DMS153 treated with DMSO at 0.1 percent for 48 hours (cell line): Measurements from ENCODE around the gene AACS.
A peak's percentile ranks its signal among the peaks of the same experiment; 100 is the strongest.
"Not testable (repeated sequence)": the region's sequence is repeated elsewhere in the genome, so short reads cannot be mapped to it uniquely, and the experiment has no call there.

Experiments used
- DNase-seq: peaks from one replicate; lab custom pipeline; 2025; ENCODE audit not compliant: unreplicated experiment; lab: John Stamatoyannopoulos, UW

Gene AACS

DNA sequence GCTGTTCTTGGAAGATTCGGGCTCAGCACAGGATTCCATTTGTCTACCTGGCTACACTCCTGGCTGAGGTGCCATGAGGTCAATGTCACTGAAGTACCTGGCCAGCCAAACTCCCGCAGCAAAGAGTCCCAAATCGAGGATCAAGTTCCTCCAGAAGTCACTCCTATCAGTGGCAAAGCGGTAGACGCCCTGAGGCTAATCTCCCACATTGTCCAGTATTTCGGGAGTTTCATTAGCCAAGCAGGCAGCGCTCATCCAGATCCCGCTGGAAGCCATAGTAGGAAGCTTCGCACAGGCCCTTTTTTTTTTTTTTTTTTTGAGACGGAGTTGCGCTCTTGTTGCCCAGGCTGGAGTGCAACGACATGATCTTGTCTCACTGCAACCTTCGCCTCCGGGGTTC is 8.9 kb upstream of the AACS start:
- DNase-seq: no peak

DNA sequence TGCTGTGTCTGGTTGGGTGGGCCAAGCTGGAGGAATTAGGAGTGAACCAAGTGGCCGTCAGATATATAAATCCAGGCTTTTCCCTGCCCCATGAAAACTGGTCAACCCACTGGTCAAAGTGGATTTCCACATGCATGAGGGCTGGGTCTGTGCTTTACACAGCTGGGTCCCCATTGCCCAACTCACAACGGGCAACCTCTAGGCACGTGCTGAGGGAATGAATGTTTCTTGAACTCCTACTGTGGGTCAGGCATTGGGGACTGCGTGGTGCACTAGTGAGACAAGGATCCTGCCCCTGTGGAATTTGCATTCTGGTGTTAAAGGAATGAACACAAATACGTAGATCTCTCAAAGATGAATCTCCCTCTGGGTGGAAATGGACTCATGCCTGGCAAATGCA is 7.5 kb upstream of the AACS start:
- no peak for DNase-seq

DNA sequence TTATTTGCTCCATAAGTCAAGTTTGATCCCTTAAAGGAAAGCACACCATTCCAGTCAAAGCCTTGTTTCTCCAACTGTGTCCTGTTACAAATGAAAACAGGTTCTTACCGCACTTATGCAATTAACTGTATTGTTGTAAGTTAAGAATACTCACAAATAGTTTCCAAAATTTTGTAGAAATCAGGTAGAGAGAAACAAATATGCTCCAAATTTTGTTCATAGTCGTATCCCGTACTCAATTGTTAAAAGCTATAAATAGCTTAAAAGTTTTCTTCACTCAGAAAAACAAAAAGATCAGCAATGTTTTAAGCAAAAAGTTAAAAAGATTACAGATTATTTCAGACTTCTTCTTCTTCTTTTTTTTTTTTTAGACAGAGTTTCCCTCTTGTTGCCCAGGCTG is 4.0 kb upstream of the AACS start:
- no peak for DNase-seq

DNA sequence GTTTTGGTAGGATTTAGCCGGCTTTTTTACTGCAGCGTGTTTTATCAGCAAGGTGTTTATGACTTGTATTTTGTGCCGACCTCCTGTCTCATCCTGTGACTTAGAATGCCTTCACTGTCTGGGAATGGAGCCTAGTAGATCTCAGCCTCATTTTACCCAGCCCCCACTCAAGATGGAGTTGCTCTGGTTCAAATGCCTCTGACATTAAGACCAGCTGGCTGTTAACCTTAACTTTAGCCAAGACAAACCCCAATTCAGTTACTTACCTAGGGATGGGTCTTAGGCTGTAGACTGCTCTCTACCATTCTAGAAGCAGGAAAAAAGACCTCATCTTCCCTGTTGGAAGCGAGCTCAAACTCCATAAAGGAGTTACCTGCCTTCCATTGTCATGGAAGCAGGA is 1.7 kb upstream of the AACS start:
- DNase-seq: not testable (repeated sequence)

DNA sequence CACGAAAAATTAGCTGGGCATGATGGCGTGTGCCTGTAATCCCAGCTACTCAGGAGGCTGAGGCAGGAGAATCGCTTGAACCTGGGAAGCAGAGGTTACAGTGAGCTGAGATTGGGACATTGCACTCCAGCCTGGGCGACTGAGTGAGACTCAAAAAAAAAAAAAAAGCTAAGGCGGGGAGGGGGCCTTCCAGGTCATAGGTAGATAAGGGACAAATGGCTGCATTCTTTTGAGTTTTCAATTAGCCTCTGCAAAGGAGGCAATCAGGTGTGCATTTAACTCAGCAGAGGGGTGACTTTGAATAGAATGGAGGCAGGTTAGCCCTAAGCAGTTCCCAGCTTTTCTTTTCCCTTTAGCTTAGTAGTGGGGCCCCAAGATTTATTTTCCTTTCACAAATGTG is 743 bp upstream of the AACS start:
- DNase-seq: no peak

DNA sequence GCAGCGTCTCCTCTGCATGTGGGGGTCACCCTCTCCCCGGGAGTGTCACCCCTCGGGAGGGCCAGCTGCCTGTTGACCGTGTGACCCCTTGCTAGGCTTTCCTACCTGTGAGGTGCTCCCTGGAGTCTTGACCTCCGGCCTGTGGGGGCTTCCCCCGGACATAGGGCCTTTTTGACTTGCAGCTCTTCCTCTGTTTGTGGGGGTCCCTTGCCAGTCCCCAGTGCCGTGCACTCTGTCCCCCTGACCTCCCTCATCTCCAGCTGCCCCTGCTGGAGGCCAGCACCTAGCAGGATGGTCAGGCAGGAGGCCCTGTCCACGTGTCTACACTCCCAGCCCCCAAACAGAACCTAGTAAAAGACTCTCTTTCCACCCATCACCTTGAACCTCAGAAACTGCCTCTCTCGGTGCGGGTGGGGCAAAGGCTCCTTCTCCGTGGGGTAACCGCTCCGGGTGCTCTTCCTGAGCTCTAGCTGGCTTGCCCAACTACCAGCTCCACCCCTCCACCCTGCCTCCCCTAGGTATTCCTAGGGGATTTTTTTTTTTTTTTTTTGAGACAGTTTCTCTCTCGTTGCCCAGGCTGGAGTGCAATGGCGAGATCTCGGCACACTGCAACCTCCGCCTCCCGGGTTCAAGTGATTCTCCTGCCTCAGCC is 810 bp downstream of the AACS start:
- no peak for DNase-seq

DNA sequence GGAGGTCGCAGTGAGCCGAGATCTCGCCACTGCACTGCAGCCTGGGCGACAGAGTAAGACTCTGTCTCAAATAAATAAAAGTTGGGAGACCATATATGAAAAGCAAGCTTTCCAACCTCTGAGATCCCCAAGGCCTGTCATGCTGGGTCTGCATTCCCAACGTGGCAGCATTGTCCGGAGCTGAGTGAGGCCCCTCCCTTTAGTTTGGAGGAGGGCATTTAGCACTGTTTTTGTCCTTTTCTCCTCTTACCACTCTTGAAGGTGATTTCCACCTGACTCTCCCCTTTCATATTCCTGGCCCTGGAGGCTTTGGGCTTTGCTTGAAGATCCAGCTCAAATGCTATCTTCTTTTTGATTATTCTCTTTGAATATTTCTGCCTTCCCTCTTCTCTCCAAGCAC is 3.2 kb downstream of the AACS start:
- no peak for DNase-seq

DNA sequence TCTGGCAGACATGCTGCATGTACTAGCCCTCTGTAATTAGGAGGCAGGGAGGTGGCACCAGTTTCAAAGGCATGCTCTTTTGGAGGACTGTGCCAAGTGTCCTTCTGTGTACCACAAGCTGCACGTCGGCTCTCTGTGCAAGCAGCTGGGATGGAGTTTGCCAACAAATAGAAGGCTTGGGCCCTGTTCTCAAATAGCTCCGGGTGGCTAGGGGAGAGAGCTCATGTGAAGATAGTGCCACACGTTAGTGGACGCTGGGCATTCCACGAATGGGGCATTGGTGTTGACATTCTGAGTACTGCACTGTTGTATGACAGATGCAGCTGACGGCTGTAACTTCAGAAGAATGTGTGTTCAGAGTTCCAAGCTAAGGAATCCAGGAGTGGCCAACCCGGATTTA is 4.4 kb downstream of the AACS start:
- no peak for DNase-seq

DNA sequence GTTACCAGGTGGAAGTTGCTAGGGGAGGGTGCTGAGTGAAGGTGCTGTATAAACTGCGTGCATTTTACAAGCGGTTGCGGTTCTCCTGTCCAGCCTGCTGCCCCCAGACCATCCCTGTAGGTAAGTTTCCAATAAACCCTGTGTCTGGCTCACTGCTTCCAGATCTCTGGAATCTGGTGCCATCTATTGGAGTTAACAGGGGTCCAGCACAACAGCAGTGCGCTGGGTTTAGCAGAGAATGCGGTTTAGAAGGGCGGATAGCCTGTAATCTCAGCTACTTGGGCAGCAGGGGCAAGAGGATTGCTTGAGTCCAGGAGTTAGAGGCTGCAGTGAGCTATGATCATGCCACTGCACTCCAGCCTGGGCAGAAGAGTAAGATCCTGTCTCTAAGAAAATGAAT is 4.9 kb downstream of the AACS start:
- no peak for DNase-seq

DNA sequence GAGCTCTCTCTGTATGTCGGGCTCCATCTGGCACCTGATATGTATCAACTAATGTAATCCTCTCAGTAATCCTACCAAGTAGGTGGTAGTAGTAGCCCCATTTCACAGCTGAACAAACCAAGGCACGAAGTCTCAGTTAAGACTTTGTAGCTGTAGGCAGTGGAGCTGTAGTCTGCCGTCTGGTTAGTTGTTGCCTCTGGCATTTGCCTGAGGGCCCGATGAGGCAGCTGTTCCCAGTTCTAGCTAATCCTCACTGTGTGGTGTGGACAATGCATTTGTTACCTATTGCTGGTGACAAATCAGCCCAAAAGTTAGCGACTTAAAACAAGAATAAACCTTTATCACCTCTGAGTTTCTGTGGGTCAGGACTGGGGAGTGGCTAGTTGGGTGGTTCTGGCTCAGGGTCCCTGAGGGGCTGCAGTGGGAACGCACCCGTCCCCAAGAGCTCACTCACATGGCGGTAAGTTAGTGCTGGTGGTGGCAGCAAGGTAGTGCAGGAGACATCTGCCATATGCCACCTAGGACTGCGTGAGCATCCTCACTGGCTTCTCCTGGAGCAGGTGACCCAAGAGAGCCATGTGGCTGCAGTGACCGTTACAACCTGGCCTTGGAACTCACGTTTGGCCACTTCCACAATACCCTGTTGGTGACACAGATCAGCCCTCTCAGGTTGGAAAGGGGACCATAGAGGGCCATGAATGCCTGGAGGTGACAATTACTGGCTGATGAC is 5.6 kb downstream of the AACS start:
- DNase-seq: no peak

DNA sequence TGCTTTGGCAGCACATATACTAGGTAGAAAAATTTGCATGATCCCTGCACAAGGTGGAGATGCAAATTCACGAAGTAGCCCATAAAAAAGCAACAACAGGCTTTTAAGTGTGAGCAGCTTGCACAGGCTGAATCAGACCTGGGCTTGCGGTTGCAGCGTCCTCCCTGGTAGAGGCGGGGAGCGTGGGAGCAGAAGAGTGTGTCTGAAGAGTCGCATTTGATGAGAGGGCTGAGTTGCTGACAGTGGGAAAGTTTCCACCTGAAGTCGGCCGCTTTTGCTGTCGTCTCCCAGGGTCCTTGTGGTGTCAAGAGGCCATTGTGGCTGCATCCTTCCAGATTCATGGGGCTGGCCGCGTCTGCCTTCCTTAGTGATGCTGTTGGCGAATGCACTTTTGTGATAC is 6.2 kb downstream of the AACS start:
- DNase-seq: no peak

DNA sequence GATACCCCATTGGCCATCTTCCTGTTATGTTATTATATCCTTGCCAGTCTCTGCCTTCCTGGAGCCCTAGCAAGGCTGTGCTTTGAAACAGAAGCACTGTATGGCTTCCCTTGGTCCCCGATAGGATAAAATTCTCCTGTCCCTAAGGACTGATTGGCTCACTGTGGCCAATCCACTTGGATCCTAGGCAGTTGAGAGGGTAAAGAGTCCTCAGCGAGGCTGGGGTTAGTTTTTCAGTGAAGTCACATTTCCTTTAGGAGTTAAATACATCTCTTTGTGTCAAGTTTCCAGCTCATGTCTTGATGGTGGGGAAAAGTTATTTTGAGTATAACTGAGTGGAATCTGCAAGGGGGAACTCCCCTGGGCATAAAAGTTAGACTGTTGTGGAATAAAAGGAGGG is 7.3 kb downstream of the AACS start:
- DNase-seq: no peak

DNA sequence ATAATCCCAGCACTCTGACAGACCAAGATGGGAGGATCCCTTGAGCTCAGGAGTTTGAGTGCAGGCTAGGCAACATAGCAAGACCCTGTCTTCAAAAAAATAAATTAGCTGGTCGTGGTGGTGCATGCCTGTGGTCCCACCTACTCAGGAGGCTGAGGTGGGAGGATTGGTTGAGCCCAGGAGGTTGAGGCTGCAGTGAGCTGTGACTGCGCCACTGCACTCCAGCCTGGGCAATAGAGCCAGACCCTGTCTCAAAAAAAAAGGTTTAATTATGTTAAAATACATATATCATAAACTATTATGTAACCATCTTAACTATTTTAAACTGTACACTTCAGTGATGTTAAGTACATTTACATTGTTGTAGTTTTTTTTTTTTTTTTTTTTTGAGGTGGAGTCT is 9.1 kb downstream of the AACS start:
- not testable (repeated sequence) for DNase-seq

DNA sequence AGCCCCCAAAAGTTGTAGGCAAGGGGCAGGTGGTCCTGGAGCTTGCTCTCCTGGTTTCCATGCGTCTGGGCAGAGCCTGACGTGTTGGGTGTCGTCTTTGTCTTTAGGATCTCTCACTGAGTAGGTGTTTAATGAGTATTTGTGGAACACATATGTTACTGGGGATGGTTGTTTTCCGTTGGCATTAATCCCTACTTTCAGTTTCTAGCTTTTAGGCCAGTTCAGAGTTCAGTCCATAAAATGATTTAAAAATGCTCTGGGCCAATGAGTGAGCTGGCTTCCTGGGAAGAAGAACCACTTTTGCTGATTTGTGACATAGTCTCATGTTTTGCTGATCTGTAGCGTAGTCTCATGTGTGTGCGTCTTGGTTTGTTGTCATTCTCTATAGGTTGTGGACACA is 10.9 kb downstream of the AACS start:
- no peak for DNase-seq

DNA sequence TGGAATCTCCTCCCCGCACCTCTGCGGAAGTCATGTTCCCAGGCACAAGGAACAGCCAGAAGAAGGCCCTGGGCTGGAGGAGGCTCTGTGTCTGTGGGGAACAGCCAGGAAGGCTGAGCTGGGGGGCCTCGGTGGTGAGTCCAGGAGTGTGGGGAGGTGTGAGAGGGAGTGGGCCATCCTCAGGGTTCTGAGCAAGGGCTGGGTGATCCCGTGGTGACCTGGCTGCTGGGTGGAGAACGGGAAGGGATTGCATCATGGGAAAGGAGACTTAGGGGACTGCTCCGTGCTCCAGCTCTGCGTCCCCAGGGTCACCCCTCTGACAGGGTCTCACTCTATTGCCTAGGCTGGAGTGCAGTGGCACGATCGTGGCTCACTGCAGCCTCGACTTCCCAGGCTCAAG is 13.8 kb downstream of the AACS start:
- no peak for DNase-seq

DNA sequence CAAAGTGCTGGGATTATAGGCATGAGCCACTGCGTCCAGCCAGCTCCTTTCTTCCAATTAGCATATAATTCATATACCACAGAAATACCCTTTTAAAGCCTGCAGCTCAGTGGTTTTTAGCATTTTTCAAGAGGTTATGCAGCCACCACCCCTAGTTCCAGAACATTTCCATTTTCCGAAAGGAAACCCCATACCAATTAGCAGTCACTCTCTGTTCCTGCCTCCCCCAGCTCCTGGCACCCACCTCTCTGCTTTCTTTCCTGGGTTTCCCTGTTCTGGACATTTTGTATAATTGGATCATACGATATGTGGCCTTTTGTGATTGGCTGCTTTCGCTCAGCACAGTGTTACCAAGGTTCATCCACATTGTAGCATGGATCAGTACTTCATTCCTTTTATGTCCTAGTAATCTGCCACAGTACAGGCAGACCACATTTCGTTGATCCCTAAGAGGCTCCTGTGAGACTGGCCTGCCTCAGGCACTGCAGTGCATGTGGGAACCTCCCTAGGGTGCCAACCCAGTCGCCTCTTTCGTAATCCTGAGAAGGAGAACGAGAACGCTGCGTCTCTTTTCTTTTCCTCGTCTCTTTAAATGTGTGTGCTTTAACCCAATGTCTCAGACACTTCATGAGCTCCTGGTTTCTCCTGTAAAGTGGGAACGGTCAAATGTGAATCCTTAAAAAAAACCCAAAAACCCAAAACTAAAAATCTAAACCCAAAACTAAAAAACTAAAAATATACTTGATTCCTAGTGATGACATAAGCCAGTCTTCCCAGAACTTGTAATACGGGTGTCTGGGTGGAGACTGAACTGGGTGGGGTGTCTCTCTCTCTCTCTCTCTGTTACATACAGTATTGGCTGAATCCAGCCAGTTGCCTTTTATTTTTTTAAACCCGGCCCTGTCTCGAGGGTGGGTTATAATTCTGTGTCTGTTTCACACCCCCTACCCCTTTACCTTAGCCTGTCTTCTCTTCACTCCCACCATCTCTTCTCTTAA is 14.7 kb downstream of the AACS start:
- DNase-seq: no peak

DNA sequence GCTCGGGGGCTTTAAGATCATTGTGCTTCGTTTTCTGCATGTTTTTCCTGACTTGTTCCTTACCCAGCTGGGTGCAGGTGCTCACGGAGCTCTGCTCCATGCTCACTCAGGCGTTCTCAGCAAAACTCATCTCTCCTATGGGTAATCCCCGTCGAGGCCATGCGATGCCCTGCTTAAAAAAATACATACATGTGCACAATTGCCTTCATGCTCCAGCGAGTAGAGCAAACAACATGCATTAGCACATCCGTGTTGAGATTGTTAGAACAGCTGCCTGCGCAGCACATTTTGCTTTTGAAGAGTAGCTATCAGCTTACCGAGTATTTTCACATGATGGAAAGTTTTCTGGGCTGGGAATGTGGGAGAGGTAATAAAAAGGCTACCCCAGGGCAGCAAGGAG is 16.2 kb downstream of the AACS start:
- peak; percentile 96 for DNase-seq

DNA sequence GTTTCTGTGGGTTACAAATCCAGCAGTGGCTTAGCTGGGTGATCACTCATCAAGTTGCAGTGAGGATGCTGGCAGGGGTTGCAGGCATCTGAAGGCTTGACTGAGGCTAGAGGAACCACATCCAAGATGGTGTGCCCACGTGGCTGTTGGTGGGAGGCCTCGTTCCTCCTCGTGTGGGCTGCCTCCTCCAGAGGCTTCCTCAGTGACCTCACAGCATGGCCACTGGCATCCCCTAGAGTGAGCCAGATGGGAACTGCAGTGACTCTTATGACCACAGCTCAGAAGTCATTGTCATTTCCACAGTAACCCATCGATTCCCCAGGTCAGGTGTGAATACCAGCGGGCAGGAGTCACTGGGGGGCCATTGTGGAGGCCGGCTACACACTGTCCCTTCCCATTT is 17.8 kb downstream of the AACS start:
- DNase-seq: no peak

DNA sequence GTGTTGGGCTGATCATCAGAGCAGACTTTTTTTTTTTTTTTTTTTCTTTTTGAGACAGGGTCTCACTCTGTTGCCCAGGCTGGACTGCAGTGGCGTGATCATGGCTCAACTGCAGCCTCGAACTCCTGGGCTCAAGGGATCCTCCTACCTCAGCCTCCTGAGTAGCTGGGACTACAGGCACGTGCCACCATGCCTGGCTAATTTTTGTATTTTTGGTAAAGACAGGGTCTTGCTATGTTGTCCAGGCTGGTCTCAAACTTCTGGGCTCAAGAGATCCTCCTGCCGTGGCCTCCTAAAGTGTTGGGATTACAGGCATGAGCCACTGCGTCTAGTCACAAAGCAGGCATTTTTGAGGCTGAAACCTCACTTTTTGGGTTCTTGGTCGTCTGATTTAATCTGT is 23.0 kb downstream of the AACS start:
- not testable (repeated sequence) for DNase-seq

DNA sequence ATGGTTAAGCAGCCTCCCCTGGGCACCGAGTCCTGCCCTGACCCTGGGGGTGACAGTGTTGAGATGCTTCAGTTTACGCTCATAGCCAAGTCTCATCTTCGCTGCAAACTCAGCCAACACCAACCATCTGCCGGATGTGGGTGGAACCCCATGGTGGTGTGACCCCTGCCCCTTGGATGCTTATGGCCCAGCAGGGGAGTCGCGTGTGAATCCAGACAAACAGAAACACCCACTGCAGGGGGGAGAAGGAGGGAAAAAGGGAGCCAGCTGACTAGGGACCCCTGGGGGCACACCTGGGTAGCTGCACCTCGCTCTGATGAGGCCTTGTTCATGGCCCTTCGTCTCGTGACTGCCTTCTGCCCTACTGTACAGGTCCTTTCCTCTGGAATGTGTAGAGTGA is 23.8 kb downstream of the AACS start:
- no peak for DNase-seq

DNA sequence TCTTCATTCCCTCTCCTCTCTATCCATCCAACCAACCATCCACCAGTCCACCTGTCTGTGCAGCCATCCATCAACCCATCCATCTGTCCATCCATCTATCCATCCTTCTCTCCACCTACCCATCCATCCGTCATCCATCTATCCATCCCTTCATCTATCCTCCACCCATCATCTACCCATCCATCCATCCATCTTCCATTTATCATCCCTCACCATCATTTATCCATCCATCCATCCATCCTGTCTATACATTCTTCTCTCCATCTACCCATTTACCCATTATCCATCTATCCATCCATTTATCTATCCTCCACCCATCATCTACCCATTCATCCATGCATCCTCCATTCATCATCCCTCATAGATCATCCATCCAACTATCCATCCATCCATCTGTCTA is 24.4 kb downstream of the AACS start:
- DNase-seq: no peak

DNA sequence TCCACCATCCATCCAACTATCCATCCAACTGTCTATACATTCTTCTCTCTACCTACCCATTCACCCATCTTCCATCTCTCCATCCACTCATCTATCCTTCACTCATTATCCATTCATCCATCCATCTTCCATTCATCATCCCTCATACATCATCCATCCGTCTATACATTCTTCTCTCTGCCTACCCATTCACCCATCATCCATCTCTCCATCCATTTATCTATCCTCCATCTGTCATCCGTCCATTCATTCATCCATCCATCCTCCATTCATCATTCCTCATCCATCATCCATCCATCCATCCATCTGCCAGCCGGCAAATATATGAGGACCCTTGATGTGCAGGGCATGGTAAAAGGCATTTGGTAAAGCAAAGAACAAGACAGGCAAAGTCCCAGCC is 25.2 kb downstream of the AACS start:
- no peak for DNase-seq
